Parathyroid adenoma (tissue), 2 donors: ENCODE measurements around the gene POLA2.
A peak's percentile ranks its signal among the peaks of the same experiment; 100 is the strongest.
"Not testable (repeated sequence)": the region's sequence is repeated elsewhere in the genome, so short reads cannot be mapped to it uniquely, and the experiment has no call there.

ENCODE experiments used
- H2AFZ ChIP-seq: fragments of 300-600 bp; sonication (generic); one replicate; pipeline ENCODE4 v1.7.0; 2017; ENCODE audit warnings: antibody characterized with exemption, mild to moderate bottlenecking
- H3K27ac ChIP-seq: fragments of 300-600 bp; sonication (generic); one replicate; pipeline ENCODE4 v1.7.0; 2017
- H3K27me3 ChIP-seq: fragments of 300-600 bp; sonication (generic); one replicate; pipeline ENCODE4 v1.7.0; 2017; ENCODE audit warnings: low read length; ENCODE audit not compliant: control insufficient read depth, insufficient read depth
- H3K36me3 ChIP-seq: fragments of 300-600 bp; sonication (generic); one replicate; pipeline ENCODE4 v1.7.0; 2017; ENCODE audit warnings: low read length; ENCODE audit not compliant: control insufficient read depth, insufficient read depth
- H3K4me1 ChIP-seq: fragments of 300-600 bp; sonication (generic); one replicate; pipeline ENCODE4 v1.7.0; 2017; ENCODE audit warnings: control low read depth
- H3K4me2 ChIP-seq: fragments of 300-600 bp; sonication (generic); one replicate; pipeline ENCODE4 v1.7.0; 2017; ENCODE audit warnings: low read length
- H3K4me3 ChIP-seq: fragments of 300-600 bp; sonication (generic); one replicate; pipeline ENCODE4 v1.7.0; 2017; ENCODE audit warnings: low read depth, low read length
- H3K79me2 ChIP-seq: fragments of 300-600 bp; sonication (generic); one replicate; pipeline ENCODE4 v1.7.0; 2017; ENCODE audit warnings: control low read depth
- H3K9ac ChIP-seq: fragments of 300-600 bp; sonication (generic); one replicate; pipeline ENCODE4 v1.7.0; 2017; ENCODE audit warnings: mild to moderate bottlenecking
- H3K9me3 ChIP-seq: fragments of 300-600 bp; sonication (generic); one replicate; pipeline ENCODE4 v1.7.0; 2017; ENCODE audit warnings: low read length; ENCODE audit not compliant: control insufficient read depth
- TF ChIP-seq, protein P1 (sequence below): fragments of 300-600 bp; sonication (generic); IDR thresholded peaks from one replicate; pipeline ENCODE4 v1.7.0; 2017; ENCODE audit warnings: antibody characterized with exemption, mild to moderate bottlenecking
- donor health status: primary hyperparathyroidism.

Gene POLA2

DNA sequence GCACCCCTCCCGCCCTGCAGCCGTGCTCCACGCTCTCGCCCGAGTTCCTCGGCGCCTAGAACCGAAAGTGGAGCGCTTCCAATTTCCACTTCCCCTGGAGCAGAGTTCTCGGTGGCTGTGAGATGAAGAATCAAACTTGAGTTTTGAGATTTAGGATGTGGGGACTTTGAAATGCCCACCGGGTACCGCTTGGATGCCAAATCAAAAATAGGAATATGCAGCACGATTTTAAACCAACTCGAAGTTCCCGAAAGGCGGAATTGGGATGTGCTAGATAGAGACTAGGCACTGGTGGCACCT, 569 bp downstream of the POLA2 start:
- Histone ChIP-seq H3K9ac (no peak overlapping the region), H3K27ac (peak overlapping the region; percentile 85), H3K4me3 (peak overlapping the region; percentile 96), H3K4me1 (peaks cover 3% of the 10 kb centered on the region), H3K36me3 (no peaks in the 10 kb centered on the region), H3K79me2 (no peaks in the 10 kb centered on the region), H3K4me2 (peak overlapping the region; percentile 99), H2AFZ (peak overlapping the region; percentile 94), H3K9me3 (no peaks in the 10 kb centered on the region), H3K27me3 (no peaks in the 10 kb centered on the region)
- TF ChIP-seq, protein P1, sequence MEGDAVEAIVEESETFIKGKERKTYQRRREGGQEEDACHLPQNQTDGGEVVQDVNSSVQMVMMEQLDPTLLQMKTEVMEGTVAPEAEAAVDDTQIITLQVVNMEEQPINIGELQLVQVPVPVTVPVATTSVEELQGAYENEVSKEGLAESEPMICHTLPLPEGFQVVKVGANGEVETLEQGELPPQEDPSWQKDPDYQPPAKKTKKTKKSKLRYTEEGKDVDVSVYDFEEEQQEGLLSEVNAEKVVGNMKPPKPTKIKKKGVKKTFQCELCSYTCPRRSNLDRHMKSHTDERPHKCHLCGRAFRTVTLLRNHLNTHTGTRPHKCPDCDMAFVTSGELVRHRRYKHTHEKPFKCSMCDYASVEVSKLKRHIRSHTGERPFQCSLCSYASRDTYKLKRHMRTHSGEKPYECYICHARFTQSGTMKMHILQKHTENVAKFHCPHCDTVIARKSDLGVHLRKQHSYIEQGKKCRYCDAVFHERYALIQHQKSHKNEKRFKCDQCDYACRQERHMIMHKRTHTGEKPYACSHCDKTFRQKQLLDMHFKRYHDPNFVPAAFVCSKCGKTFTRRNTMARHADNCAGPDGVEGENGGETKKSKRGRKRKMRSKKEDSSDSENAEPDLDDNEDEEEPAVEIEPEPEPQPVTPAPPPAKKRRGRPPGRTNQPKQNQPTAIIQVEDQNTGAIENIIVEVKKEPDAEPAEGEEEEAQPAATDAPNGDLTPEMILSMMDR = no peak

DNA sequence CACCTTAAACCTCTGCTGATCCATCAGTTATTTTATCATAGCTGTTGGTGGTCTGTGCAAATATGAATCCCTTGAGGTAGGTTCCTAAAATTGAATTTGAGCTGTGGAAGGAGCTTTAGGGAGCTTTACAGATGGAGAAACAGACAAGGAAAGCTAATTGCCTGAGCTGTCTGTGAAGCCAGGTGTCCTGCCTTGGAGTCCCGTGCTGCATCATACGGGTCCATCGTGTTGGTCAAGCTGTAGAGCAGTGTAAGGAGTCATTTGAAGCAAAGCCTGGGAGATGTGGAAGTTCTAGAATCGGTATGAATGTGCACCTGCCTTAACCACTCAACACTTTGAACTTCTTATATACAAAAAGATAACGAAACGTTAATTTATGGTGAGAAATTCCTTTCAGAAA, 1.0 kb downstream of the POLA2 start:
- no peaks in the 10 kb centered on the region for H3K79me2 ChIP-seq
- peaks cover 3% of the 10 kb centered on the region for H3K4me1 ChIP-seq
- H3K36me3 ChIP-seq = no peaks in the 10 kb centered on the region
- TF ChIP-seq, protein P1 = no peak
- H3K4me3 ChIP-seq = peak overlapping the region; percentile 96
- no peak overlapping the region for H2AFZ ChIP-seq
- no peak overlapping the region for H3K9ac ChIP-seq
- no peak overlapping the region for H3K27ac ChIP-seq
- H3K9me3 ChIP-seq = no peaks in the 10 kb centered on the region
- no peaks in the 10 kb centered on the region for H3K27me3 ChIP-seq
- H3K4me2 ChIP-seq = peak overlapping the region; percentile 99

DNA sequence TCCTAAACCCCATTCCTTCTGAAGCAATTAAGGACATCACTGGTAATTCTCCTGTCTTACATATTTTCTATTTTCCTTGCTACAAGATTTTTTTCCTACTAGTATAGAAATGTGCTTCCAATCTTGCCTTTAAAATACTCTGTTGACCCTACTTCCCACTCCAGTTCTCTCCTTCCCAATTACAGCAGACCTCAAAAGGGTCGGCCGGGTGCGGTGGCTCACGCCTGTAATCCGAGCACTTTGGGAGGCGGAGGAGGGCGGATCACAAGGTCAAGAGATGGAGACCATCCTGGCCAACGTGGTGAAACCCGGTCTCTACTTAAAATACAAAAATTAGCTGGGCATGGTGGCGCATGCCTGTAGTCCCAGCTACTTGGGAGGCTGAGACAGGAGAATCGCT, 3.0 kb downstream of the POLA2 start:
- H3K27ac ChIP-seq, H3K4me2 ChIP-seq, H3K9me3 ChIP-seq, H3K36me3 ChIP-seq, H3K4me3 ChIP-seq, H3K4me1 ChIP-seq, H2AFZ ChIP-seq, H3K27me3 ChIP-seq, H3K79me2 ChIP-seq, H3K9ac ChIP-seq: not testable (repeated sequence)

GRCh38 chr11:65266210-65266609, 4.4 kb downstream of the POLA2 start:
- H3K9me3 ChIP-seq = no peaks in the 10 kb centered on the region
- H2AFZ ChIP-seq = no peak overlapping the region
- H3K9ac ChIP-seq = no peak overlapping the region
- no peak overlapping the region for H3K4me2 ChIP-seq
- H3K27me3 ChIP-seq = no peaks in the 10 kb centered on the region
- TF ChIP-seq, protein P1 = no peak
- no peak overlapping the region for H3K4me3 ChIP-seq
- H3K36me3 ChIP-seq = no peaks in the 10 kb centered on the region
- peaks cover 2% of the 10 kb centered on the region for H3K4me1 ChIP-seq
- no peak overlapping the region for H3K27ac ChIP-seq
- H3K79me2 ChIP-seq = no peaks in the 10 kb centered on the region

DNA sequence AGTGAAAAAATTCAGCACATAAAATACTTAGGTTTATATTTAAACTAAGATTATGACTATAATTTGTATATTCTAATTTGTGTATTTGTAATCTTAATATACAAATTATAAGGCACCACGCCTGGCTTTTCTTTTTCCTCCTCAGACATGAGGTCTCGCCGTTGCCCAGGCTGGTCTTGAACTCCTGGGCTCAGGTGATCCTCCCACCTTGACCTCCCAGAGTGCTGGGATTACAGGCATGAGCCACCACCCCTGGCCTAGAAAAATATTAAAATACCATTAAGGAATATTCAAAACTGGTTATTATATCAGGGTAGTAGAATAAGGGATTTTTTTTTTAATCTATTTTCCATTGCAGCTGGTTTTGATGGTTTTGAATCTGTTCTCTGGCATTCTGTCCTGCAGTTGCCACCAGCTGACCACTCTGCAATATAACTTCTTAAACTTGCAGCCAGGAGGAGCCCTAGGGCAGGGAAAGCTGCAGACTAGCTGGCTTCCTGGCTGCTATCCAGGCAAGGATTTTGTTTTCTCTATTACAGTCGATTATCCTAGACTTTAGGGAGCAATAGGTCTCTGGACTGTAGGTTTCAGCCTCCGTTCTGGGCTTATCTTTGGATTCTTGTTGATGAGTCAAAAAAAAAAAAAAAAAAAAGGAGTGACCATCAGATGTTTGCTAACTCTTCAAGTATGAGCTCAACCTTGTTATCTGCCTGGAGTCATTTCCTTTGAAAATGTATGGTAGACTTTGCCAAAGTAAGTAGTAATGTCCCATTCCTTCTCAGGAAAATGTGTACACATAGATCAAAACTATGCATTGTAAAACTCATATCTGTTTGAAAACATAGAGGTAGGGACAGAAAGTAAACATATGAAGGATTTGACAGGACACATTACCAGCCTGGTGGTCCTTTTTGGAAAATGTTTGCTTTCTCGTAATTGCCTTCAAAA, 13.2 kb downstream of the POLA2 start:
- Histone ChIP-seq H3K4me3 (no peak overlapping the region), H3K4me2 (no peak overlapping the region), H3K9ac (no peak overlapping the region), H3K9me3 (no peaks in the 10 kb centered on the region), H3K27me3 (no peaks in the 10 kb centered on the region), H2AFZ (no peak overlapping the region), H3K27ac (no peak overlapping the region), H3K79me2 (no peaks in the 10 kb centered on the region), H3K4me1 (no peaks in the 10 kb centered on the region), H3K36me3 (no peaks in the 10 kb centered on the region)
- TF ChIP-seq, protein P1 = peak; percentile 61
